GM10248 (cell line): ENCODE measurements around the gene CALCOCO2.
"Not testable (repeated sequence)": the region's sequence is repeated elsewhere in the genome, so short reads cannot be mapped to it uniquely, and the experiment has no call there.

ENCODE experiments used
- CTCF ChIA-PET: fragments of 300-600 bp; sonication (Branson Sonifier 250); formaldehyde crosslinking; extraction: SDS; loops from one replicate; lab custom pipeline; 2021; ENCODE audit warnings: antibody characterized with exemption; lab: Yijun Ruan, JAX
- POLR2A ChIA-PET: fragments of 350-650 bp; sonication (Branson Sonifier 250); formaldehyde crosslinking; extraction: SDS; loops from one replicate; lab custom pipeline; 2020; ENCODE audit warnings: antibody characterized with exemption; lab: Yijun Ruan, JAX
- DNase-seq: peaks from one replicate; pipeline ENCODE4 v3.0.0; 2012; ENCODE audit errors: extremely low spot score
- CTCF ChIP-seq: IDR thresholded peaks from 2 replicates; pipeline ENCODE4 v1.5.1; 2012; ENCODE audit warnings: mild to moderate bottlenecking, low read depth; ENCODE audit errors: extremely low read depth, missing control alignments, control extremely low read depth

The CALCOCO2 gene

DNA sequence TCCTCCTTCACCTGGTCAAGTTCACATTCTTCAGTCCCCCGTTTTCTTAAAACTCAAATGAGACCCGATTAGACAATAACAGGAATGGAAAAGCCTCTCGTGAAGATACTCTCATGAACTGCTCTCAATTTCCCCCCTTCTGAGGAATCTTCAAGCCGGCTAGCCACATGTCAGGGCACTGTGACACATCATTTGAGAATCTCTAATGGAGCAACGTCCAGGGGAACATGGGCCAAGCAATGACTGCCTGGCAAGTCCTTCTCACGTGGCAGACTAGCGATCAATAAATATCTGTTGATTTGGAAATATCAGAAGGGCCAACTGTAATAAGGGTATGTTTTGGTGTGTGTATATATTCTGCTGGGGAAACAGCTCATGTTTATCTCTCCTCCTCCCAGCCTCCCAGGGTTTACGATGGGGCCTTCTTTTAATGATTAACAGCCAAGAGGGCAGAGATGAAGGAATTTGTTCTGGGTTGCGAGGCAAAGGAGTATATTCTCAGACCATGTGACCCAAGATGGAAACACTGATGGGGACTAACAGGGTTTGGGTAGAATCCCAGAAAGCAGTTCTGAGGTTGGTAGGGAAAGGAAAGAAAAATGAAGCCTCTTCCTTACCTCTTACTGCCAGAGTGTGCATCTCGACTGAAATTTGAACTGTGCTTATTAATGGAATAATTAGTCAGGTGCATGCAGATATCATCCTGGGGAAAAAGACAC, 35.2 kb upstream of the CALCOCO2 start:
- no peak for DNase-seq
- POLR2A ChIA-PET: no interaction called here
- CTCF ChIA-PET: interaction anchor here (1.3 to 2.2 kb wide), 3 partner anchors 9 to 89 kb away, joined by 5 to 10 read pairs (median 6); no protein-coding TSS in a partner anchor
- TF ChIP-seq CTCF: no peak

GRCh38 chr17:48796163-48796522, 34.7 kb upstream of the CALCOCO2 start:
- DNase-seq, POLR2A ChIA-PET: not testable (repeated sequence)
- CTCF ChIA-PET: interaction anchor here (1.3 to 2.2 kb wide), 3 partner anchors 8 to 88 kb away, joined by 5 to 10 read pairs (median 6); no protein-coding TSS in a partner anchor

DNA sequence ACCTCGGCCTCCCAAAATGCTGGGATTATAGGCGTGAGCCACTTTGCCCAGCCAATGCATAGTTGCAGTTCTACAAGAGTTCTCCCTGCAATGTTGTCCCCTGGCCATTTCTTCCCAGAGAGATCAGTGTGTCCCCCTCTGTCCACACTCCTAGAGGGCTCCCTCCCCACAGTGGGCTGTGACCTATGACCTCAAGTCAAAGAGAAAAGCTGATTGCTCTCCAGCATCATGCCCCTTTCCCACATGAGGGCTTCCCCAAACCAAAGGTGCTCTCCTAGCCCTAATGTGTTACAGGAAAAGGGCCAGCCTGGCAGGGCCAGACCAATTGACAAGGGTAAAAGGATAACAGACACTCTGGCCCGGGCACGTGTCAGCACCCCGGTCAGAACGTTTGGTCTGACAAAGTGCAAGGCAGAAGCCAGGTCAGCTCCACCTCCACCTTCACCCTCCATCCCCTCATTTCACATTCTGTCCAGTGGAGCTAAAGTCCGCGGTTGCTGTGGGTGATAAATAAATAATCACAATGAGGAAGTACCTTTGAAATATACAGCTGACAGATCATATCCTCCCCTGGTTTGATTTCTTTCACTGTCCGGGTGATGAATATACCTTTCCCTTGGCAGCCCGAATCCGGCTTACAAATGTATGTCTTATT, 31.6 kb upstream of the CALCOCO2 start:
- ChIA-PET CTCF (interaction anchor here (0.8 to 30.8 kb wide), 6 partner anchors 10 to 234 kb away, joined by 3 to 770 read pairs (median 10); no protein-coding TSS in a partner anchor), POLR2A (no interaction called here)
- DNase-seq: no peak
- no peak for TF ChIP-seq CTCF

DNA sequence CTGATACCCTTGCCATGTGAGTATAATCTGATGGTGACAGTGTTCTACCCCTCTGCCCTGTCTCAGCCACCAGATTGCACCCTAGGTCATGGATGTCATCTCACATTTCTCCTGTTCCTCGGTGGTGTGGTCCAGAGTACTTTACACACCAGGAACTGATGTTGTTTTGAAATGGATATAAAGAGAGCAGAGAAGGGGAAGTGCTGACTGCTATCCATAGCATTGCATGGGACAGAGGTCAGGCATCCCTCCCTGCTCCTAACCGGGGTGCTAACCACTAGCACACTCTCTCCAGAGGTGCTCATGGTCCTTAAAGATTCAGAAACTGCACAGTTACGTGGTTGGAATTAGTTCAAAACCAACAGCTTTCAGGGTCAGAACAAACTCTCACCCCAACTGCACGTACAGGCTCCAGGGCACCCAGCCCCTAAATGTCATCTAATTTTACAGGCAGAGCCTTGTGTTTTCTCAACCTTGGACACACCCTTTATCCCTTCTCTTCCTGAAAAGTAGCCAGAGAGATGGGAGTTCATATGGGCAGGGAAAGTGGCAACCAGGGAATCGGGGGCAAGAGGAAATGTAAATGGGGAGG, 30.1 kb upstream of the CALCOCO2 start:
- ChIA-PET CTCF (interaction anchor here (2.2 to 30.8 kb wide), 3 partner anchors 12 to 79 kb away, joined by 17 to 770 read pairs (median 79); no protein-coding TSS in a partner anchor), POLR2A (no interaction called here)
- TF ChIP-seq CTCF: no peak
- no peak for DNase-seq

DNA sequence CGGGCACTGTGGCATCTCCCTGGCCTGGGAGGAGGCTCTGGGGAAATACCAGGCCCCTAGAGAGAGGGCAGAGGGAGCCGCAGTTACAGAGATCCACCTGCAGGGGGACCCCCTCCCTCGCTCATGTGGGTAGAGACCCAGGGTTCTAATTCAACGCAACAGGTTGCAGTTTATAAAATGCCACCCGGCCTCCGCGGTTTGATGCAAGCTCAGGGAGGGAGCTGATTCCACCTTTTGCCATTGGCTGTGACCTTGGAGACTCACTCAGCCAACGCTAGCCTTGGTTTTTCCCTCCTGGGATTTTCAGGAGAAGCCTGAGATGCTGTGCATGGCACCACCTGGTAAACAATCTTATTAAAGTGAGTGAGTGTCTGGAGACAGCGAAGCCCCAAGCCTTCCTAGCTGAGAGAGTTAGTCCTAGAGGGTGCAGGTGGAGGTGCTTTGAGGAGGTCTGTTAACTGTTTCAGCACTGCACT, 25.9 kb upstream of the CALCOCO2 start:
- TF ChIP-seq CTCF: peak; percentile 92
- POLR2A ChIA-PET: no interaction called here
- peak; percentile 83 for DNase-seq
- CTCF ChIA-PET: interaction anchor here (0.7 to 30.8 kb wide), 23 partner anchors 10 to 375 kb away, joined by 3 to 770 read pairs (median 5); partner anchors contain the start of genes TTLL6 and UBE2Z

DNA sequence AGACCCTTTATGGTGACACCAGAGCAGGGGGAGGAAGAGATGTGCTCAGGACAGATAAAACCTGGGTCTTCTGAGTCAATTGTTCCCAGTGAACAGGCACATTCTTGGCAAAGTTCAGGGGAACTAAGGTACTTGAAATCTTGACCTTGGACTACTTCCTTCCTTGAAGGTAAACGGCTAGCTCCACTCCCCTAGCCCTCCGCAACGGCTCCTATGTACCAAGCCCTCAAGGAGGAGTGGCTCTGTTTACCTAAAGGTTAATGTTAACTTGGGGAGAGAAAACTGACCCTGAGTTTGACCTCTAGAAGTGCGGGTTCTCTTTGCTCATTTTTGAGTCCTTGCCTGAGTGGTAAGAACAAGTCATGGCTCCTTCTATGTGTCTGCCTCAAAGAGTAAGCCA, 21.7 kb upstream of the CALCOCO2 start:
- ChIA-PET CTCF (interaction anchor here (0.6 to 30.8 kb wide), 7 partner anchors 18 to 1059 kb away, joined by 3 to 770 read pairs (median 5); no protein-coding TSS in a partner anchor), POLR2A (no interaction called here)
- TF ChIP-seq CTCF: no peak
- no peak for DNase-seq
